Measurements from ENCODE around the gene BHLHA9.

Gene BHLHA9

DNA sequence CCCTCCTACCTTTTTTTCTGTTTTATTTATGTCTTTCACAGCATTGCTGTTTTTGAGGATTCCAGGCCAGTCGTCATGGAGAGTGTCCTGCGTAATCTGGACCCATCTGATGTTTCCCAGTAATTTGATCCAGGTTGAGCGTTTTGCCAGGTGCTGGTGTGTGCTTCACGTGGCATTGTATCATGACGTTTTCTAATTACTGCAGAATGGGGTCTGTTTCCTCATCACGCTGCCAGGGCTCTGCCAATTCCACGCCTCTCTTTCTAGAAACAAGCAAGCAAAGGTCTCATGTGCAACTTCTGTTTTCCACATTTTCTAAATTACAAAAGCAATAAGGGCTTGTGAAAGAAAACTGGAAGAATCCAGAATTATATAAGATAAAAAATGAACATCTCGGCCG, 28.3 kb upstream of the BHLHA9 start:
- ATAC-seq = peak; percentile 64
- TF ChIP-seq, protein P1, sequence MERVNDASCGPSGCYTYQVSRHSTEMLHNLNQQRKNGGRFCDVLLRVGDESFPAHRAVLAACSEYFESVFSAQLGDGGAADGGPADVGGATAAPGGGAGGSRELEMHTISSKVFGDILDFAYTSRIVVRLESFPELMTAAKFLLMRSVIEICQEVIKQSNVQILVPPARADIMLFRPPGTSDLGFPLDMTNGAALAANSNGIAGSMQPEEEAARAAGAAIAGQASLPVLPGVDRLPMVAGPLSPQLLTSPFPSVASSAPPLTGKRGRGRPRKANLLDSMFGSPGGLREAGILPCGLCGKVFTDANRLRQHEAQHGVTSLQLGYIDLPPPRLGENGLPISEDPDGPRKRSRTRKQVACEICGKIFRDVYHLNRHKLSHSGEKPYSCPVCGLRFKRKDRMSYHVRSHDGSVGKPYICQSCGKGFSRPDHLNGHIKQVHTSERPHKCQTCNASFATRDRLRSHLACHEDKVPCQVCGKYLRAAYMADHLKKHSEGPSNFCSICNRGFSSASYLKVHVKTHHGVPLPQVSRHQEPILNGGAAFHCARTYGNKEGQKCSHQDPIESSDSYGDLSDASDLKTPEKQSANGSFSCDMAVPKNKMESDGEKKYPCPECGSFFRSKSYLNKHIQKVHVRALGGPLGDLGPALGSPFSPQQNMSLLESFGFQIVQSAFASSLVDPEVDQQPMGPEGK (CRISPR knock-in tag; IDR thresholded peaks at IDR 0.05; ENCODE audit: borderline replicate concordance) = no peak
- TF ChIP-seq ZC3H10 (CRISPR knock-in tag; IDR thresholded peaks at IDR 0.05) (no peak), ZFP3 (CRISPR knock-in tag; IDR thresholded peaks at IDR 0.05) (no peak), TCF4 (CRISPR knock-in tag; IDR thresholded peaks at IDR 0.05; ENCODE audit: borderline replicate concordance) (peak; percentile 55; the same call in 1 of the 2 replicates)
- TF ChIP-seq, protein P2, sequence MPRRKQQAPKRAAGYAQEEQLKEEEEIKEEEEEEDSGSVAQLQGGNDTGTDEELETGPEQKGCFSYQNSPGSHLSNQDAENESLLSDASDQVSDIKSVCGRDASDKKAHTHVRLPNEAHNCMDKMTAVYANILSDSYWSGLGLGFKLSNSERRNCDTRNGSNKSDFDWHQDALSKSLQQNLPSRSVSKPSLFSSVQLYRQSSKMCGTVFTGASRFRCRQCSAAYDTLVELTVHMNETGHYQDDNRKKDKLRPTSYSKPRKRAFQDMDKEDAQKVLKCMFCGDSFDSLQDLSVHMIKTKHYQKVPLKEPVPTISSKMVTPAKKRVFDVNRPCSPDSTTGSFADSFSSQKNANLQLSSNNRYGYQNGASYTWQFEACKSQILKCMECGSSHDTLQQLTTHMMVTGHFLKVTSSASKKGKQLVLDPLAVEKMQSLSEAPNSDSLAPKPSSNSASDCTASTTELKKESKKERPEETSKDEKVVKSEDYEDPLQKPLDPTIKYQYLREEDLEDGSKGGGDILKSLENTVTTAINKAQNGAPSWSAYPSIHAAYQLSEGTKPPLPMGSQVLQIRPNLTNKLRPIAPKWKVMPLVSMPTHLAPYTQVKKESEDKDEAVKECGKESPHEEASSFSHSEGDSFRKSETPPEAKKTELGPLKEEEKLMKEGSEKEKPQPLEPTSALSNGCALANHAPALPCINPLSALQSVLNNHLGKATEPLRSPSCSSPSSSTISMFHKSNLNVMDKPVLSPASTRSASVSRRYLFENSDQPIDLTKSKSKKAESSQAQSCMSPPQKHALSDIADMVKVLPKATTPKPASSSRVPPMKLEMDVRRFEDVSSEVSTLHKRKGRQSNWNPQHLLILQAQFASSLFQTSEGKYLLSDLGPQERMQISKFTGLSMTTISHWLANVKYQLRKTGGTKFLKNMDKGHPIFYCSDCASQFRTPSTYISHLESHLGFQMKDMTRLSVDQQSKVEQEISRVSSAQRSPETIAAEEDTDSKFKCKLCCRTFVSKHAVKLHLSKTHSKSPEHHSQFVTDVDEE (CRISPR knock-in tag; IDR thresholded peaks at IDR 0.05) = 0 out of 2 replicates have a peak, but pooled peaks have one; percentile 28

DNA sequence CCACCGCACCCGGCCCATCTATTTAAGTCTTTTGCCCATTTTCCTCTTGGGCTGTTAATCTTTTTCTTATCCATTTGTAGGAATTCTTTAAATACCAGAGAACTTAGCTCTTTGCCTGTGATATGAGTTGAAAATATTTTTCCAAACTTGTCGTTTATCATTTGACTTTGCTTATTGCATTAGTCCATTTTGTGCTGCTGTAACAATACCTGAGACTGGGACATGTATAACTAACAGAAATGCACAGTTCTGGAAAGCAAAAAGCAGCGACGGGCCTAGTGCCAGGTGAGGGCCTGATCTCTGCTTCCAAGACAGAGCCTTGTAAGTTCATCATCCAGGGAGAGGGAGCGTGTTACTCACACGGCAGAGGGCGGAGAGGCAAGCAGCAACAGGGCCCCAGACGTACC, 25.6 kb upstream of the BHLHA9 start:
- ATAC-seq = peak; percentile 48
- TF ChIP-seq ESRRG (CRISPR knock-in tag; IDR thresholded peaks at IDR 0.05) (no peak), ZFP30 (CRISPR knock-in tag; IDR thresholded peaks at IDR 0.05) (no peak), ISL1 (CRISPR knock-in tag; IDR thresholded peaks at IDR 0.05) (peak; percentile 80)
- TF ChIP-seq, protein P1 (CRISPR knock-in tag; IDR thresholded peaks at IDR 0.05; ENCODE audit: borderline replicate concordance) = no peak
- TF ChIP-seq, protein P2 (CRISPR knock-in tag; IDR thresholded peaks at IDR 0.05) = no peak

DNA sequence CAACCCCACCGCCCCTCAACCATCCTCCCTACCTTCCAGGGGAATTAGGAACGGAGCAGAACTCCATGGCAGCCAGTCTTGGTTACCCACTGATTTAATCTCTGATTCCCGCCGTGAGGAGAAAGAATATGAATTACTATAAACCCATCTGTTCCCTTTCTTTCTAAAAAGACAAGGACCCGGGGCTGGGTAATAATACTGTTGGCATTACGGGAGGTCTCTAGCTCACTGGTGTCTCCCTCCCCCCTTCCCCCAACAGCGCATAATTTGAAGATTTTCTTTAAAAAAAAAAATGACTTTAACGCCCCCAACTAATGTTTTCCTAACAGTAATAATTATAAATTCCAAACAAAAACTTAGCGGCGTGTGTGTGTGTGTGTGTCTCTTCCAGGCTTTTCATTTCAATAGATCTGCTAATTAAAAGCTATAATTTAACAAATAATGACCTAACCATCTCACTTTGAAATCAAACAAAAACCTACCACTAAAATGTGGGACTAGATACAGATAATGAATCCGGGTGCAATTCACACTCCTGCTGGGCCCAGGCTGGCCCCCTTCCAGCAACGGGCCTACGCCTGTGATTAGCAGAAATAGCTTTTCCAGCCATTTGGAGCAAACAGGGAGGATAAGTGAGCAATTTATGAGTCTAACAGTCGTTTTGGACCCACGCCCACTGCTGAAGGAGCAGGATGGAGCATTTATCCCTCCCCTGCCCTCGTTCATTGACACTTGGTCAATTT, 18.2 kb upstream of the BHLHA9 start:
- TF ChIP-seq RARB (CRISPR knock-in tag; IDR thresholded peaks at IDR 0.05) (no peak), OSR1 (CRISPR knock-in tag; IDR thresholded peaks at IDR 0.05) (no peak), ISL1 (CRISPR knock-in tag; IDR thresholded peaks at IDR 0.05) (peak; percentile 56; the same call in 1 of the 2 replicates), ZFP3 (CRISPR knock-in tag; IDR thresholded peaks at IDR 0.05) (no peak)
- TF ChIP-seq, protein P2 (CRISPR knock-in tag; IDR thresholded peaks at IDR 0.05) = no peak
- ATAC-seq = no peak

DNA sequence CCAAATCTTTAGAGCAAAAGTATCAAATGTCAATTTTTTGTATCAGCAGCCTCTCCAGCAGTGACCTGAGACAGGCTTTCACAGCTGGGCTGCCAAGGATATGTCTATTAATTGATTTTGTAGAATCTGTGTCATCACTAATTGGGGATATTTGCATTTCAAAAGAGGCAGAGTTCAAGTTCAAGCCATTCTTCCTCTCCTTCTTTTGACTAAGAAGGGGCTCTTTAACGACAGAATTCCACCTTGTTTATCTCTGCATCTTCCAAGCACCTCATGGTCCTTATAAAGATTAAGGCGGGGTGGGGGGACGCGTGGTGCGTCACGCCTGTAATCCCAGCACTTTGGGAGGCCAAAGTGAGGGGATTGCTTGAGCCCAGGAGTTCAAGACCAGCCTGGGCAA, 15.2 kb upstream of the BHLHA9 start:
- TF ChIP-seq, protein P3, sequence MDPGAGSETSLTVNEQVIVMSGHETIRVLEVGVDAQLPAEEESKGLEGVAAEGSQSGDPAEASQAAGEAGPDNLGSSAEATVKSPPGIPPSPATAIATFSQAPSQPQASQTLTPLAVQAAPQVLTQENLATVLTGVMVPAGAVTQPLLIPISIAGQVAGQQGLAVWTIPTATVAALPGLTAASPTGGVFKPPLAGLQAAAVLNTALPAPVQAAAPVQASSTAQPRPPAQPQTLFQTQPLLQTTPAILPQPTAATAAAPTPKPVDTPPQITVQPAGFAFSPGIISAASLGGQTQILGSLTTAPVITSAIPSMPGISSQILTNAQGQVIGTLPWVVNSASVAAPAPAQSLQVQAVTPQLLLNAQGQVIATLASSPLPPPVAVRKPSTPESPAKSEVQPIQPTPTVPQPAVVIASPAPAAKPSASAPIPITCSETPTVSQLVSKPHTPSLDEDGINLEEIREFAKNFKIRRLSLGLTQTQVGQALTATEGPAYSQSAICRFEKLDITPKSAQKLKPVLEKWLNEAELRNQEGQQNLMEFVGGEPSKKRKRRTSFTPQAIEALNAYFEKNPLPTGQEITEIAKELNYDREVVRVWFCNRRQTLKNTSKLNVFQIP (CRISPR knock-in tag; IDR thresholded peaks at IDR 0.05; ENCODE audit: borderline replicate concordance, low read depth) = no peak
- TF ChIP-seq BACH2 (CRISPR knock-in tag; IDR thresholded peaks at IDR 0.05; ENCODE audit: borderline replicate concordance) (no peak), TOX (CRISPR knock-in tag; IDR thresholded peaks at IDR 0.05; ENCODE audit: borderline replicate concordance) (no peak)
- TF ChIP-seq, protein P2 (CRISPR knock-in tag; IDR thresholded peaks at IDR 0.05) = no peak
- no peak for ATAC-seq

Measured in SK-N-SH treated with all-trans-retinoic acid at 6 μM for 48 hours (cell line).